GM12878 (cell line): ENCODE measurements around the gene FXYD6. TPM values are rescaled to one million over a fixed set of nuclear protein-coding genes. Genes with fewer than 3 reads are reported as not detected.

Source experiments
- ATAC-seq: fragments of 200-7000 bp; cut with Tn5 transposase; 3 replicates; pipeline ENCODE4 v1.9.1; 2020; ENCODE audit warnings: mild to moderate bottlenecking, moderate library complexity
- BruUV-seq: library from RNA; stranded (reverse); fragments of 400-500 nt; replicated peaks from 2 replicates; lab custom pipeline; 2021; lab: Mats Ljungman, UMichigan
- CTCF ChIA-PET: fragments of 300-600 bp; sonication (Branson Sonifier 250); formaldehyde crosslinking; extraction: SDS; loops from one replicate; lab custom pipeline; 2021; ENCODE audit warnings: inconsistent platforms; lab: Yijun Ruan, JAX
- POLR2A ChIA-PET: fragments of 350-600 bp; formaldehyde crosslinking; extraction: SDS; loops from one replicate; lab custom pipeline; 2021; ENCODE audit warnings: inconsistent platforms; lab: Charles Lee
- RAD21 ChIA-PET: fragments of 300-600 bp; sonication (Branson Sonifier 250); formaldehyde crosslinking; loops from one replicate; lab custom pipeline; 2023; ENCODE audit warnings: antibody characterized with exemption; ENCODE audit not compliant: unreplicated experiment; lab: Charles Lee
- SMC1A ChIA-PET: fragments of 300-600 bp; sonication (Branson Sonifier 250); formaldehyde crosslinking; loops from one replicate; lab custom pipeline; 2023; ENCODE audit not compliant: unreplicated experiment, uncharacterized antibody; lab: Charles Lee
- DNase-seq: peaks from one replicate; pipeline ENCODE4 v3.0.0-alpha.2; 2011; ENCODE audit warnings: low read depth, low spot score
- FAIRE-seq: peaks from 3 replicates; lab custom pipeline; 2011; peaks lifted over from hg19 to GRCh38; lab: Jason Lieb, UNC
- H2AFZ ChIP-seq: 2 replicates; pipeline ENCODE4 v1.6.0; 2011; ENCODE audit warnings: low read depth, low read length, control low read depth; ENCODE audit not compliant: control insufficient read depth
- H3K27ac ChIP-seq: 2 replicates; pipeline ENCODE4 v1.5.1; 2011; ENCODE audit warnings: control low read depth; ENCODE audit not compliant: control insufficient read depth, insufficient read depth
- H3K27me3 ChIP-seq, 2 experiments: replicated peaks in 1 of 2; 2 replicates each; pipeline versions ENCODE4 v1.6.0 to v1.6.1; 2011; ENCODE audit warnings: low read length in 1 of 2; ENCODE audit not compliant: control insufficient read depth in 2 of 2, insufficient read depth in 2 of 2
- H3K36me3 ChIP-seq, 2 experiments: 2 replicates each; pipeline ENCODE4 v1.5.1; 2011; ENCODE audit warnings: low read length in 1 of 2; ENCODE audit not compliant: control insufficient read depth in 2 of 2, insufficient read depth in 2 of 2
- H3K4me1 ChIP-seq: 2 replicates; pipeline ENCODE4 v1.6.1; 2011; ENCODE audit warnings: mild to moderate bottlenecking, low read length, moderate library complexity, mixed read lengths; ENCODE audit not compliant: control insufficient read depth, insufficient read depth
- H3K4me2 ChIP-seq: 2 replicates; pipeline ENCODE4 v1.6.0; 2011; ENCODE audit warnings: control low read depth; ENCODE audit not compliant: control insufficient read depth, insufficient read depth
- H3K4me3 ChIP-seq: fragments of 200-600 bp; sonication (generic); 2 replicates; pipeline ENCODE4 v1.5.1; 2016
- H3K79me2 ChIP-seq: 2 replicates; pipeline ENCODE4 v1.6.0; 2011; ENCODE audit warnings: low read length; ENCODE audit not compliant: control insufficient read depth, insufficient read depth
- H3K9ac ChIP-seq: 2 replicates; pipeline ENCODE4 v1.8.0; 2011; ENCODE audit warnings: low read length, control low read depth, mixed read lengths; ENCODE audit not compliant: control insufficient read depth, insufficient read depth
- H3K9me3 ChIP-seq: replicated peaks from 3 replicates; pipeline ENCODE4 v1.5.1; 2011; ENCODE audit warnings: mild to moderate bottlenecking, low read length; ENCODE audit not compliant: control insufficient read depth, insufficient read depth
- H4K20me1 ChIP-seq: 2 replicates; pipeline ENCODE4 v1.6.0; 2011; ENCODE audit not compliant: control insufficient read depth, insufficient read depth
- CBX3 ChIP-seq: fragments of 200-600 bp; sonication (generic); IDR thresholded peaks from 2 replicates; pipeline ENCODE4 v1.6.1; 2016; ENCODE audit warnings: low read depth, borderline replicate concordance
- CREM ChIP-seq: IDR thresholded peaks from 2 replicates; pipeline ENCODE4 v1.6.1; 2014; ENCODE audit warnings: antibody characterized with exemption, low read depth
- E2F4 ChIP-seq: IDR thresholded peaks from 2 replicates; pipeline ENCODE4 v1.6.1; 2012; ENCODE audit warnings: low read depth, low read length, improper control_type of control experiment
- IRF4 ChIP-seq: IDR thresholded peaks from 2 replicates; pipeline ENCODE4 v1.6.1; 2011; ENCODE audit warnings: low read depth, low read length
- JUNB ChIP-seq: IDR thresholded peaks from 2 replicates; pipeline ENCODE4 v1.6.1; 2016; ENCODE audit warnings: antibody characterized with exemption, mild to moderate bottlenecking
- MAX ChIP-seq: IDR thresholded peaks from 2 replicates; pipeline ENCODE4 v1.6.1; 2012; ENCODE audit warnings: low read depth, low read length, improper control_type of control experiment
- MEF2A ChIP-seq: IDR thresholded peaks from 2 replicates; pipeline ENCODE4 v1.6.1; 2011; ENCODE audit warnings: low read depth, mild to moderate bottlenecking, low read length, moderate library complexity; ENCODE audit not compliant: insufficient read depth
- NFYA ChIP-seq: IDR thresholded peaks from 2 replicates; pipeline ENCODE4 v1.6.1; 2011; ENCODE audit warnings: low read depth, mild to moderate bottlenecking, low read length, improper control_type of control experiment, borderline replicate concordance
- REST ChIP-seq: IDR thresholded peaks from 2 replicates; pipeline ENCODE4 v1.6.1; 2012; ENCODE audit warnings: mild to moderate bottlenecking, low read depth, low read length
- SPI1 ChIP-seq: IDR thresholded peaks from 2 replicates; pipeline ENCODE4 v1.6.1; 2011; ENCODE audit warnings: low read depth, mild to moderate bottlenecking, low read length, moderate library complexity, borderline replicate concordance; ENCODE audit not compliant: insufficient read depth
- STAT3 ChIP-seq: IDR thresholded peaks from 2 replicates; pipeline ENCODE4 v1.6.1; 2011; ENCODE audit warnings: low read depth, low read length, improper control_type of control experiment
- WRNIP1 ChIP-seq: IDR thresholded peaks from 2 replicates; pipeline ENCODE4 v1.6.1; 2011; ENCODE audit warnings: low read depth, low read length, improper control_type of control experiment, borderline replicate concordance
- WGBS: methylation state at CpG from one replicate; pipeline ENCODE4 v1.1.6; 2016; ENCODE audit warnings: low lambda C conversion rate; ENCODE audit not compliant: insufficient replicate concordance, insufficient coverage; ENCODE audit errors: missing lambda C conversion rate; 5-methylcytosine and 5-hydroxymethylcytosine counted together
- in situ Hi-C: fragments of 300-500 bp; cut with MboI; formaldehyde crosslinking; loops from 9 replicates; pipeline ENCODE4 v1.14.3; 2018; ENCODE audit warnings: mixed read lengths
- intact Hi-C: fragments of 100-400 bp; cut with micrococcal nuclease; formaldehyde crosslinking; loops from one replicate; pipeline ENCODE4 v1.14.2; 2022; ENCODE audit not compliant: unreplicated experiment
- polyA plus RNA-seq, 11 experiments: library from polyadenylated mRNA; depleted of rRNA in 4 of 11; unstranded in 6 of 11; stranded (reverse) in 5 of 11; fragments of >200 nt; fragmentation: Nextera tagmentation in 4 of 11; fragmentation: Illumina TruSeq in 1 of 11; extraction: Ambion mirVana in 4 of 11; extraction: Trizol in 1 of 11; gene quantifications; 1 replicate in 1 of 11; 2 replicates in 10 of 11; pipeline versions ENCODE4 v1.2.1 to v1.2.3, GENCODE V29; 2011 to 2016; ENCODE audit warnings: inconsistent platforms in 2 of 11, missing spikeins in 2 of 11, low read depth in 1 of 11
- total RNA-seq, 4 experiments: library from RNA; depleted of rRNA in 3 of 4; stranded (reverse); fragments of >200 nt in 3 of 4; fragmentation: Illumina TruSeq in 1 of 4; extraction: Trizol in 1 of 4; gene quantifications; 2 replicates each; pipeline versions ENCODE4 v1.2.1 to v1.2.3, GENCODE V29; 2013 to 2021
- TF ChIP-seq, protein P1 (sequence below): fragments of 450-650 bp; formaldehyde crosslinking; IDR thresholded peaks from 2 replicates; pipeline ENCODE4 v1.4.0; 2022; ENCODE audit warnings: mild to moderate bottlenecking, moderate library complexity

Gene FXYD6
- total and polyA plus RNA-seq, 10 of the 15 experiments (the other 5 are each of a cell fraction or from before 2014, with no cell fraction given) = 0.09 to 2.0 (median 0.23) TPM; not detected in 2

GRCh38 chr11:117921456-117921855 is 45.0 kb upstream of the FXYD6 start (continued):
- no peak for TF ChIP-seq JUNB
- no peak for TF ChIP-seq MAX
- TF ChIP-seq CBX3 = no peak

DNA sequence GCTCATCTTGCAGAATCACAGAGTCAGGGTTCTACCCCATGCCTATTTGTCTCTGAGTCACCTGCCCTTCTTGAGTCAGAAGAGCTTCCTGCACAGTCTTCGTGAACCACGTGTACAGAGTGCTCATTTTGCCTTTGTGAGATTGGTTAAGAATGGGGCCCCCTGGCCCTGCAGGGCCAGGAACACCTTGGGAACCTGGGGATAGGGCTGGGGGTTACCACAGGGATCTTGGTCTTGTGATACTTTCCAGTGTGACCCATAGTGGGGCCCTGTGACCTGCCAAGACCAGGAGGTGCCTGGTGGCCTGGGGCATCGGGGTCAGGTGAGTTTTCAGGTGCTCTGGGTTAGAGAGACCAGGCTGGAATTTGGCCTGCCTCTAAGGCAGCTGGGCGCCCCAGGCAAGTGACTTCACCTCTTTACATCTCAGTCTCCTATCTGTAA is 43.3 kb upstream of the FXYD6 start:
- ChIA-PET CTCF (interaction anchor here (0.6 to 6.1 kb wide), 13 partner anchors 8 to 151 kb away, joined by 3 to 43 read pairs (median 3); partner anchors contain the start of gene TMPRSS13), POLR2A (interaction anchor here (0.5 to 1.4 kb wide), 6 partner anchors 12 to 71 kb away, joined by 3 to 5 read pairs (median 4); no protein-coding TSS in a partner anchor), RAD21 (interaction anchor here (0.7 to 2.6 kb wide), 9 partner anchors 9 to 133 kb away, joined by 3 to 9 read pairs (median 3); partner anchors contain the start of gene IL10RA), SMC1A (interaction anchor here (1.0 to 3.6 kb wide), 12 partner anchors 9 to 138 kb away, joined by 3 to 23 read pairs (median 4); no protein-coding TSS in a partner anchor)
- FAIRE-seq (no peak), ATAC-seq (peak; percentile 83), DNase-seq (no peak)
- Histone ChIP-seq H3K36me3 (no peaks in the 10 kb centered on the region), H3K27ac (no peak overlapping the region), H3K9ac (no peak overlapping the region), H3K4me1 (peaks cover 8% of the 10 kb centered on the region), H3K9me3 (no peaks in the 10 kb centered on the region), H4K20me1 (no peaks in the 10 kb centered on the region), H2AFZ (no peak overlapping the region; the same call in 1 of the 2 replicates), H3K79me2 (no peaks in the 10 kb centered on the region), H3K4me3 (no peak overlapping the region), H3K4me2 (no peak overlapping the region), H3K27me3 (no peaks in the 10 kb centered on the region)
- in situ Hi-C loops (no loop called here), intact Hi-C loops (no loop called here)
- BruUV-seq = no TSS peak
- WGBS = 19% methylated on average over 4 of the region's 4 CpGs
- TF ChIP-seq NFYA (no peak), E2F4 (no peak), STAT3 (no peak), CBX3 (no peak), WRNIP1 (no peak), SPI1 (no peak), CREM (no peak), IRF4 (no peak), REST (no peak), MEF2A (no peak)
- TF ChIP-seq, protein P1, sequence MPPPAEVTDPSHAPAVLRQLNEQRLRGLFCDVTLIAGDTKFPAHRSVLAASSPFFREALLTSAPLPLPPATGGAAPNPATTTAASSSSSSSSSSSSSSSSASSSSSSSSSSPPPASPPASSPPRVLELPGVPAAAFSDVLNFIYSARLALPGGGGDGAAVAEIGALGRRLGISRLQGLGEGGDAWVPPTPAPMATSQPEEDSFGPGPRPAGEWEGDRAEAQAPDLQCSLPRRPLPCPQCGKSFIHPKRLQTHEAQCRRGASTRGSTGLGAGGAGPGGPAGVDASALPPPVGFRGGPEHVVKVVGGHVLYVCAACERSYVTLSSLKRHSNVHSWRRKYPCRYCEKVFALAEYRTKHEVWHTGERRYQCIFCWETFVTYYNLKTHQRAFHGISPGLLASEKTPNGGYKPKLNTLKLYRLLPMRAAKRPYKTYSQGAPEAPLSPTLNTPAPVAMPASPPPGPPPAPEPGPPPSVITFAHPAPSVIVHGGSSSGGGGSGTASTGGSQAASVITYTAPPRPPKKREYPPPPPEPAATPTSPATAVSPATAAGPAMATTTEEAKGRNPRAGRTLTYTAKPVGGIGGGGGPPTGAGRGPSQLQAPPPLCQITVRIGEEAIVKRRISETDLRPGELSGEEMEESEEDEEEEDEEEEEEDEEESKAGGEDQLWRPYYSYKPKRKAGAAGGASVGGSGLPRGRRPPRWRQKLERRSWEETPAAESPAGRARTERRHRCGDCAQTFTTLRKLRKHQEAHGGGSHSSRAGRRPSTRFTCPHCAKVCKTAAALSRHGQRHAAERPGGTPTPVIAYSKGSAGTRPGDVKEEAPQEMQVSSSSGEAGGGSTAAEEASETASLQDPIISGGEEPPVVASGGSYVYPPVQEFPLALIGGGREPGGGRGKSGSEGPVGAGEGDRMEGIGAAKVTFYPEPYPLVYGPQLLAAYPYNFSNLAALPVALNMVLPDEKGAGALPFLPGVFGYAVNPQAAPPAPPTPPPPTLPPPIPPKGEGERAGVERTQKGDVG = no peak
